ENCODE measurements around the gene LRRC15.

Gene LRRC15

GRCh38 chr3:194333212-194333980 lies 36.1 kb downstream of the LRRC15 start:
- peak overlapping the region; percentile 15 for H3K4me3 ChIP-seq (ENCODE audit: low read depth, low read length)
- TF ChIP-seq, protein P1, sequence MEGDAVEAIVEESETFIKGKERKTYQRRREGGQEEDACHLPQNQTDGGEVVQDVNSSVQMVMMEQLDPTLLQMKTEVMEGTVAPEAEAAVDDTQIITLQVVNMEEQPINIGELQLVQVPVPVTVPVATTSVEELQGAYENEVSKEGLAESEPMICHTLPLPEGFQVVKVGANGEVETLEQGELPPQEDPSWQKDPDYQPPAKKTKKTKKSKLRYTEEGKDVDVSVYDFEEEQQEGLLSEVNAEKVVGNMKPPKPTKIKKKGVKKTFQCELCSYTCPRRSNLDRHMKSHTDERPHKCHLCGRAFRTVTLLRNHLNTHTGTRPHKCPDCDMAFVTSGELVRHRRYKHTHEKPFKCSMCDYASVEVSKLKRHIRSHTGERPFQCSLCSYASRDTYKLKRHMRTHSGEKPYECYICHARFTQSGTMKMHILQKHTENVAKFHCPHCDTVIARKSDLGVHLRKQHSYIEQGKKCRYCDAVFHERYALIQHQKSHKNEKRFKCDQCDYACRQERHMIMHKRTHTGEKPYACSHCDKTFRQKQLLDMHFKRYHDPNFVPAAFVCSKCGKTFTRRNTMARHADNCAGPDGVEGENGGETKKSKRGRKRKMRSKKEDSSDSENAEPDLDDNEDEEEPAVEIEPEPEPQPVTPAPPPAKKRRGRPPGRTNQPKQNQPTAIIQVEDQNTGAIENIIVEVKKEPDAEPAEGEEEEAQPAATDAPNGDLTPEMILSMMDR (IDR thresholded peaks at IDR 0.05; ENCODE audit: insufficient read depth, low read depth, low read length, missing control alignments) = peak; percentile 92
- peak; percentile 85 for DNase-seq (ENCODE audit: low read depth)

GRCh38 chr3:194332858-194333211 lies 36.7 kb downstream of the LRRC15 start:
- H3K4me3 ChIP-seq (ENCODE audit: low read depth, low read length) = no peak overlapping the region
- TF ChIP-seq, protein P1 (IDR thresholded peaks at IDR 0.05; ENCODE audit: insufficient read depth, low read depth, low read length, missing control alignments) = no peak
- no peak for DNase-seq (ENCODE audit: low read depth)

DNA sequence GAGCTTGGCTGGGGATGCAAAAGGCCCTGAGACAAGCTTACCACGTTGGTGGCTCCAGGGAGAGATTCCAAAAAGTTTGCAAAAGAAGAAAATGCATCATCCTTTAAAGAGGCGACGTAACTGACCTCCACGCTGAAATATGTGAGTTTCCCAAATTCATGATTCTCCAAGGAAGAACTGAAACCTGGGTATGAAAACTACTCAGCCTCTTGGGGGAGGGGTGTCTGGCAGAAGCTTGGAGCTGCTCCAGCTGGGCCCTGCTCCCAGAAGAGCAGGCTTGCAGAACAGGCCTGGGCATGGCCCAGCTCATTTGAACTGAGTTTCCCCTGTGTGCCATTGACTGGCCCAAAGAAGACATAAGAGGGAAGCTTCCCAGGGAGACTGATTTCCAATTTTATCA lies 39.0 kb downstream of the LRRC15 start:
- TF ChIP-seq, protein P1 (IDR thresholded peaks at IDR 0.05; ENCODE audit: insufficient read depth, low read depth, low read length, missing control alignments) = no peak
- H3K4me3 ChIP-seq (ENCODE audit: low read depth, low read length) = no peak overlapping the region
- no peak for DNase-seq (ENCODE audit: low read depth)

GRCh38 chr3:194330160-194330559 lies 39.4 kb downstream of the LRRC15 start:
- TF ChIP-seq, protein P1 (IDR thresholded peaks at IDR 0.05; ENCODE audit: insufficient read depth, low read depth, low read length, missing control alignments) = no peak
- H3K4me3 ChIP-seq (ENCODE audit: low read depth, low read length) = no peak overlapping the region
- no peak for DNase-seq (ENCODE audit: low read depth)

- no peak overlapping the region for H3K4me3 ChIP-seq (ENCODE audit: low read depth, low read length)
- TF ChIP-seq, protein P1 (IDR thresholded peaks at IDR 0.05; ENCODE audit: insufficient read depth, low read depth, low read length, missing control alignments) = no peak
- no peak for DNase-seq (ENCODE audit: low read depth)
These were observed 40.0 kb downstream of the LRRC15 start for GRCh38 chr3:194329583-194329965.

DNA sequence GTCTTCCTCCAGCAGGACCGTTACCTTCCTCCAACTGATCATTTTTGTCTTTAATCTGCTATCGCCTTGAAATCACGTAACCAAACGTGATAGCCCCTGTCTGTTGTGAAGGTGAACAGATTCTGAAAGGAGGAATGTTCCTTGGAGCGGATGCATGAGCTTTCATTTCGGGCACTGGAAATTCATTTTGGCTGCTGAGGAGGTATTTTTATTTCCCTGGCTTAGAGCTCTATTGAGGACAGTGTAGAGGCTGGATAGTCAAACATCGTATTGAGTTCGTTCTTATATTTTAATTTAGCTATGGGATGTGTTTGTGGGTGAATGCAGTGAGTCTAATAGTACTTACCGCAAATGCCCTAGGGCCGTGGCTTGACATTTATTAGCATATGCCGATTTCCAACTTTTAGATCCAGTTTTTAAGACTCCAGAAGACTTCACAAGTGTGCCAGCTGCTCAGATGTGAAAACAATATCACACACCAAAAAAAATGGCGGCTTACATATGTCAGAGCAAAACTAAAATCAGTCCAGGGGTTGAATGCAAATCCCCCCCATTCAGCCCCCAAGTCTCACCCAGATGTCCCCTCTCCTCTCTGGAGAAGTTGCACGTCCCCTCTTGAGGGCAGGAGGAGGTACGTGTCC lies 40.5 kb downstream of the LRRC15 start:
- no peak for DNase-seq (ENCODE audit: low read depth)
- TF ChIP-seq, protein P1 (IDR thresholded peaks at IDR 0.05; ENCODE audit: insufficient read depth, low read depth, low read length, missing control alignments) = no peak
- no peak overlapping the region for H3K4me3 ChIP-seq (ENCODE audit: low read depth, low read length)
